Osteocyte (in vitro differentiated cells): Measurements from ENCODE around the gene PODNL1. TPM values are rescaled to one million over a fixed set of nuclear protein-coding genes. Genes with fewer than 3 reads are reported as not detected.
A peak's percentile ranks its signal among the peaks of the same experiment; 100 is the strongest.

Source experiments
- DNase-seq: peaks from one replicate; pipeline ENCODE4 v3.0.0; 2021; ENCODE audit warnings: mixed read lengths; ENCODE audit not compliant: unreplicated experiment; ENCODE audit errors: extremely low spot score
- H3K27ac Mint-ChIP-seq: one replicate; pipeline ENCODE4 v1.8.0; 2021; ENCODE audit warnings: mild to moderate bottlenecking, mixed read lengths; ENCODE audit not compliant: unreplicated experiment
- H3K27me3 Mint-ChIP-seq: one replicate; pipeline ENCODE4 v1.8.0; 2021; ENCODE audit warnings: mixed read lengths; ENCODE audit not compliant: unreplicated experiment
- H3K36me3 Mint-ChIP-seq: one replicate; pipeline ENCODE4 v1.8.0; 2021; ENCODE audit warnings: mixed read lengths; ENCODE audit not compliant: unreplicated experiment
- H3K4me1 Mint-ChIP-seq: one replicate; pipeline ENCODE4 v1.8.0; 2021; ENCODE audit warnings: mixed read lengths; ENCODE audit not compliant: unreplicated experiment
- H3K4me3 Mint-ChIP-seq: one replicate; pipeline ENCODE4 v1.8.0; 2021; ENCODE audit warnings: mild to moderate bottlenecking, moderate library complexity, mixed read lengths; ENCODE audit not compliant: unreplicated experiment
- H3K9me3 Mint-ChIP-seq: one replicate; pipeline ENCODE4 v1.8.0; 2021; ENCODE audit warnings: mixed read lengths; ENCODE audit not compliant: unreplicated experiment
- CTCF ChIP-seq: fragments of 200-600 bp; sonication (generic); IDR thresholded peaks from 2 replicates; pipeline ENCODE4 v1.5.0; 2021; ENCODE audit warnings: antibody characterized with exemption, mild to moderate bottlenecking, moderate library complexity
- total RNA-seq: library from RNA; stranded (reverse); gene quantifications from 2 replicates; pipeline ENCODE4 v1.2.1, GENCODE V29; 2021

Gene PODNL1
- total RNA-seq, 1 donor from 2014 or later, result 2.4 TPM

- Mint-ChIP-seq H3K36me3 (peaks cover 12% of the 10 kb centered on the region), H3K4me3 (no peak overlapping the region), H3K27ac (no peak overlapping the region), H3K27me3 (no peaks in the 10 kb centered on the region), H3K4me1 (peaks cover 14% of the 10 kb centered on the region), H3K9me3 (no peaks in the 10 kb centered on the region)
- no peak for TF ChIP-seq CTCF
- no peak for DNase-seq
These were observed 29.5 kb downstream of the PODNL1 start for GRCh38 chr19:13908674-13909073.

- no peaks in the 10 kb centered on the region for H3K27me3 Mint-ChIP-seq
- peaks cover 7% of the 10 kb centered on the region for H3K36me3 Mint-ChIP-seq
- peaks cover 14% of the 10 kb centered on the region for H3K4me1 Mint-ChIP-seq
- peak overlapping the region; percentile 50 for H3K27ac Mint-ChIP-seq
- peak overlapping the region; percentile 79 for H3K4me3 Mint-ChIP-seq
- no peak for TF ChIP-seq CTCF
- DNase-seq, result no peak
- H3K9me3 Mint-ChIP-seq, result no peaks in the 10 kb centered on the region
These were observed 31.3 kb downstream of the PODNL1 start for GRCh38 chr19:13906910-13907309.

- peaks cover 7% of the 10 kb centered on the region for H3K36me3 Mint-ChIP-seq
- TF ChIP-seq CTCF, result no peak
- peak overlapping the region; percentile 79 for H3K4me3 Mint-ChIP-seq
- peak overlapping the region; percentile 50 for H3K27ac Mint-ChIP-seq
- DNase-seq, result no peak
- H3K9me3 Mint-ChIP-seq, result no peaks in the 10 kb centered on the region
- H3K4me1 Mint-ChIP-seq, result peaks cover 14% of the 10 kb centered on the region
- H3K27me3 Mint-ChIP-seq, result no peaks in the 10 kb centered on the region
These were observed 31.7 kb downstream of the PODNL1 start for GRCh38 chr19:13906521-13906904.

GRCh38 chr19:13905634-13906520 is 32.3 kb downstream of the PODNL1 start, which contains the start of the genes BRME1 and CC2D1A:
BRME1 (minus strand) TSS chr19:13906117; CDS start chr19:13904892, 1,225 bp downstream.
CC2D1A (plus strand) TSS chr19:13906201; CDS start chr19:13906442, 241 bp downstream.
- H3K4me1 Mint-ChIP-seq, result peaks cover 14% of the 10 kb centered on the region
- peak within 1 kb of the TSS; percentile 80 for H3K4me3 Mint-ChIP-seq
- no peak for TF ChIP-seq CTCF
- H3K27ac Mint-ChIP-seq, result peak within 1 kb of the TSS; percentile 50
- DNase-seq, result peak; percentile 95
- H3K9me3 Mint-ChIP-seq, result no peaks in the 10 kb centered on the region
- peaks cover 7% of the 10 kb centered on the region for H3K36me3 Mint-ChIP-seq
- H3K27me3 Mint-ChIP-seq, result no peaks in the 10 kb centered on the region

- no peaks in the 10 kb centered on the region for H3K36me3 Mint-ChIP-seq
- H3K27ac Mint-ChIP-seq, result no peak overlapping the region
- H3K4me3 Mint-ChIP-seq, result no peak overlapping the region
- H3K4me1 Mint-ChIP-seq, result peaks cover 15% of the 10 kb centered on the region
- no peaks in the 10 kb centered on the region for H3K27me3 Mint-ChIP-seq
- peak; percentile 46 for TF ChIP-seq CTCF
- no peaks in the 10 kb centered on the region for H3K9me3 Mint-ChIP-seq
- no peak for DNase-seq
These were observed 35.1 kb downstream of the PODNL1 start for GRCh38 chr19:13902993-13903555.
